A549 (cell line): ENCODE measurements around the gene TUBA4B.

Experiments used
- BHLHE40 ChIP-seq: IDR thresholded peaks from 2 replicates; pipeline ENCODE4 v1.6.1; 2012; ENCODE audit warnings: low read depth, low read length, inconsistent platforms
- ELK1 ChIP-seq: fragments of 150-350 bp; IDR thresholded peaks from 2 replicates; pipeline ENCODE4 v1.6.1; 2014; ENCODE audit warnings: low read depth, mild to moderate bottlenecking, low read length
- EP300 ChIP-seq, 2 experiments: fragments of >200 bp; sonication (Bioruptor Twin); formaldehyde crosslinking; IDR thresholded peaks; 2 replicates in 1 of 2; 3 replicates in 1 of 2; pipeline ENCODE4 v1.6.1; 2016 to 2017
- REST ChIP-seq: fragments of 200-600 bp; sonication (generic); IDR thresholded peaks from 2 replicates; pipeline ENCODE4 v1.6.1; 2016; ENCODE audit warnings: antibody characterized with exemption, mild to moderate bottlenecking, moderate library complexity
- SMC3 ChIP-seq: fragments of >200 bp; sonication (Bioruptor Twin); formaldehyde crosslinking; IDR thresholded peaks from 3 replicates; pipeline ENCODE4 v1.6.1; 2018; ENCODE audit warnings: inconsistent platforms
- ZNF302 ChIP-seq: fragments of 250-450 bp; sonication (Bioruptor Pico); IDR thresholded peaks from 2 replicates; pipeline ENCODE4 v1.9.0; 2021; ENCODE audit warnings: inconsistent platforms, mild to moderate bottlenecking, moderate library complexity
- TF ChIP-seq, protein P1 (sequence below): fragments of >200 bp; sonication (Bioruptor Twin); formaldehyde crosslinking; IDR thresholded peaks from 3 replicates; pipeline ENCODE4 v1.5.1; 2016

- TF ChIP-seq SMC3 (no peak; the same call in 2 of the 3 replicates), EP300 (IDR thresholded peaks at IDR 0.05) (no peak), BHLHE40 (no peak), ELK1 (no peak), ZNF302 (no peak), REST (peak; percentile 82)
- TF ChIP-seq, protein P1, sequence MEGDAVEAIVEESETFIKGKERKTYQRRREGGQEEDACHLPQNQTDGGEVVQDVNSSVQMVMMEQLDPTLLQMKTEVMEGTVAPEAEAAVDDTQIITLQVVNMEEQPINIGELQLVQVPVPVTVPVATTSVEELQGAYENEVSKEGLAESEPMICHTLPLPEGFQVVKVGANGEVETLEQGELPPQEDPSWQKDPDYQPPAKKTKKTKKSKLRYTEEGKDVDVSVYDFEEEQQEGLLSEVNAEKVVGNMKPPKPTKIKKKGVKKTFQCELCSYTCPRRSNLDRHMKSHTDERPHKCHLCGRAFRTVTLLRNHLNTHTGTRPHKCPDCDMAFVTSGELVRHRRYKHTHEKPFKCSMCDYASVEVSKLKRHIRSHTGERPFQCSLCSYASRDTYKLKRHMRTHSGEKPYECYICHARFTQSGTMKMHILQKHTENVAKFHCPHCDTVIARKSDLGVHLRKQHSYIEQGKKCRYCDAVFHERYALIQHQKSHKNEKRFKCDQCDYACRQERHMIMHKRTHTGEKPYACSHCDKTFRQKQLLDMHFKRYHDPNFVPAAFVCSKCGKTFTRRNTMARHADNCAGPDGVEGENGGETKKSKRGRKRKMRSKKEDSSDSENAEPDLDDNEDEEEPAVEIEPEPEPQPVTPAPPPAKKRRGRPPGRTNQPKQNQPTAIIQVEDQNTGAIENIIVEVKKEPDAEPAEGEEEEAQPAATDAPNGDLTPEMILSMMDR, result no peak
These were observed 34.8 kb upstream of the TUBA4B start for GRCh38 chr2:219218217-219218731.
